Astrocyte (in vitro differentiated cells and primary cell): Measurements from ENCODE around the gene HDGF. TPM values are rescaled to one million over a fixed set of nuclear protein-coding genes. Genes with fewer than 3 reads are reported as not detected.

Experiments
- DNase-seq: peaks from one replicate; pipeline ENCODE4 v3.0.0-alpha.2; 2010; ENCODE audit warnings: low read depth
- FAIRE-seq: peaks from 2 replicates; lab custom pipeline; 2011; peaks lifted over from hg19 to GRCh38; lab: Jason Lieb, UNC
- H2AFZ ChIP-seq: 2 replicates; pipeline ENCODE4 v1.6.0; 2012; ENCODE audit warnings: low read depth, low read length, inconsistent platforms
- H3K27ac ChIP-seq: 2 replicates; pipeline ENCODE4 v1.5.1; 2011; ENCODE audit warnings: low read depth, low read length, inconsistent platforms
- H3K27me3 ChIP-seq: 2 replicates; pipeline ENCODE4 v1.6.0; 2011; ENCODE audit warnings: low read length, inconsistent platforms; ENCODE audit not compliant: insufficient read depth
- H3K36me3 ChIP-seq: 2 replicates; pipeline ENCODE4 v1.5.1; 2011; ENCODE audit warnings: low read length, inconsistent platforms; ENCODE audit not compliant: insufficient read depth
- H3K4me1 ChIP-seq: 2 replicates; pipeline ENCODE4 v1.5.1; 2011; ENCODE audit warnings: low read length, inconsistent platforms; ENCODE audit not compliant: insufficient read depth
- H3K4me2 ChIP-seq: 2 replicates; pipeline ENCODE4 v1.6.0; 2012; ENCODE audit warnings: low read length, inconsistent platforms
- H3K4me3 ChIP-seq: 2 replicates; pipeline ENCODE4 v1.5.1; 2011; ENCODE audit warnings: low read depth, mild to moderate bottlenecking, low read length, inconsistent platforms; ENCODE audit not compliant: insufficient read depth
- H3K79me2 ChIP-seq: 2 replicates; pipeline ENCODE4 v1.6.0; 2012; ENCODE audit warnings: mild to moderate bottlenecking, low read length, inconsistent platforms; ENCODE audit not compliant: insufficient read depth
- H3K9ac ChIP-seq: 2 replicates; pipeline ENCODE4 v1.6.0; 2012; ENCODE audit warnings: mild to moderate bottlenecking, low read length, inconsistent platforms
- H3K9me3 ChIP-seq: 2 replicates; pipeline ENCODE4 v1.5.1; 2012; ENCODE audit warnings: low read depth, mild to moderate bottlenecking, low read length, inconsistent platforms; ENCODE audit not compliant: insufficient read depth
- H4K20me1 ChIP-seq: 2 replicates; pipeline ENCODE4 v1.6.0; 2012; ENCODE audit warnings: low read length, inconsistent platforms; ENCODE audit not compliant: insufficient read depth
- H3K27ac Mint-ChIP-seq: one replicate; pipeline ENCODE4 v1.8.0; 2021; ENCODE audit warnings: mild to moderate bottlenecking, mixed read lengths; ENCODE audit not compliant: unreplicated experiment
- H3K27me3 Mint-ChIP-seq: one replicate; pipeline ENCODE4 v1.8.0; 2021; ENCODE audit warnings: low read depth, mixed read lengths; ENCODE audit not compliant: unreplicated experiment
- H3K36me3 Mint-ChIP-seq: one replicate; pipeline ENCODE4 v1.8.0; 2021; ENCODE audit warnings: low read depth, mixed read lengths; ENCODE audit not compliant: unreplicated experiment
- H3K4me1 Mint-ChIP-seq: one replicate; pipeline ENCODE4 v1.8.0; 2021; ENCODE audit warnings: low read depth, mixed read lengths; ENCODE audit not compliant: unreplicated experiment
- H3K4me3 Mint-ChIP-seq: one replicate; pipeline ENCODE4 v1.8.0; 2021; ENCODE audit warnings: mild to moderate bottlenecking, moderate library complexity, mixed read lengths; ENCODE audit not compliant: unreplicated experiment
- H3K9me3 Mint-ChIP-seq: one replicate; pipeline ENCODE4 v1.8.0; 2021; ENCODE audit warnings: mild to moderate bottlenecking, mixed read lengths; ENCODE audit not compliant: unreplicated experiment
- EZH2 ChIP-seq: IDR thresholded peaks from 2 replicates; pipeline ENCODE4 v1.6.1; 2012; ENCODE audit warnings: mild to moderate bottlenecking, low read length, inconsistent platforms; ENCODE audit not compliant: insufficient read depth
- total RNA-seq: library from RNA; stranded (reverse); gene quantifications from 2 replicates; pipeline ENCODE4 v1.2.1, GENCODE V29; 2021
- TF ChIP-seq, protein P1 (sequence below): IDR thresholded peaks from 2 replicates; pipeline ENCODE4 v1.5.1; 2011; ENCODE audit warnings: low read depth, mild to moderate bottlenecking, inconsistent platforms, low read length, moderate library complexity; ENCODE audit not compliant: insufficient read depth

Gene HDGF
- total RNA-seq, 1 donor from 2014 or later = 190 TPM

DNA sequence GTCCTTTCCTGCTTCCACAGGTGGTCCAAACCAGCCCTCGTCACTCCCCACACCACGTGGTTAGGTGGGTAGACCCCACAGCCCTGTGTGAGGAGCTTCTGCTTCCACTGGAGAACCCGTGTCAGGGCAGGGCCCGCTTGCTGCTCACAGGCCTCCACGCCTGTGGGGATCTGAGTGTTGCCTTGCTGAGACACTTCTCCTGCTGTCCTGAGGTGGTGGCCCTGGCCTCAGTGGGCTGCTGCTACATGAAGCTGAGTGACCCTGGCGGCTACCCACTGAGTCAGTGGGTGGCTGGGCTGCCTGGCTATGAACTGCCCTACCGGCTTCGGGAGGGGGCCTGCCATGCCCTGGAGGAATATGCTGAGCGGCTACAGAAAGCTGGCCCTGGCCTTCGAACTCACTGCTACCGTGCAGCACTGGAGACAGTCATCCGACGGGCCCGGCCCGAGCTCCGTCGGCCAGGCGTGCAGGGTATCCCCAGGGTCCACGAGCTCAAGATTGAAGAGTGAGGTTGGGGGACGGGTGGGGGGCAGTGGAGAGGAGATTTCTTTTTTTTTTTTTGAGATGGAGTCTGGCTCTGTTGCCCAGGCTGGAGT lies 17.4 kb downstream of the HDGF start:
- Histone ChIP-seq H4K20me1 (no peaks in the 10 kb centered on the region), H3K9me3 (no peaks in the 10 kb centered on the region), H3K79me2 (peaks cover 10% of the 10 kb centered on the region), H3K27me3 (no peaks in the 10 kb centered on the region), H2AFZ (no peak overlapping the region), H3K4me1 (no peaks in the 10 kb centered on the region), H3K4me3 (no peak overlapping the region), H3K9ac (no peak overlapping the region), H3K27ac (no peak overlapping the region), H3K4me2 (no peak overlapping the region), H3K36me3 (peaks cover 18% of the 10 kb centered on the region)
- H3K36me3 Mint-ChIP-seq = peaks cover 7% of the 10 kb centered on the region
- H3K4me1 Mint-ChIP-seq = peaks cover 1% of the 10 kb centered on the region
- no peak for FAIRE-seq
- no peaks in the 10 kb centered on the region for H3K27me3 Mint-ChIP-seq
- TF ChIP-seq EZH2 = no peak
- H3K9me3 Mint-ChIP-seq = no peaks in the 10 kb centered on the region
- H3K27ac Mint-ChIP-seq = no peak overlapping the region
- DNase-seq = no peak
- H3K4me3 Mint-ChIP-seq = no peak overlapping the region

- peaks cover 2% of the 10 kb centered on the region for H3K36me3 ChIP-seq
- Mint-ChIP-seq H3K9me3 (no peaks in the 10 kb centered on the region), H3K4me3 (no peak within 1 kb of the TSS), H3K36me3 (peaks cover 11% of the 10 kb centered on the region), H3K27me3 (no peaks in the 10 kb centered on the region), H3K27ac (peak within 1 kb of the TSS; percentile 97), H3K4me1 (peaks cover 4% of the 10 kb centered on the region)
- H3K4me2 ChIP-seq = peak within 1 kb of the TSS; percentile 95
- peak; percentile 98 for DNase-seq
- H2AFZ ChIP-seq = peak within 1 kb of the TSS; percentile 87
- FAIRE-seq = no peak
- peaks cover 57% of the 10 kb centered on the region for H3K79me2 ChIP-seq
- peaks cover 31% of the 10 kb centered on the region for H3K4me1 ChIP-seq
- H3K27ac ChIP-seq = peak within 1 kb of the TSS; percentile 98
- peaks cover 40% of the 10 kb centered on the region for H4K20me1 ChIP-seq
- peak within 1 kb of the TSS; percentile 97 for H3K9ac ChIP-seq
- no peak for TF ChIP-seq EZH2
- TF ChIP-seq, protein P1, sequence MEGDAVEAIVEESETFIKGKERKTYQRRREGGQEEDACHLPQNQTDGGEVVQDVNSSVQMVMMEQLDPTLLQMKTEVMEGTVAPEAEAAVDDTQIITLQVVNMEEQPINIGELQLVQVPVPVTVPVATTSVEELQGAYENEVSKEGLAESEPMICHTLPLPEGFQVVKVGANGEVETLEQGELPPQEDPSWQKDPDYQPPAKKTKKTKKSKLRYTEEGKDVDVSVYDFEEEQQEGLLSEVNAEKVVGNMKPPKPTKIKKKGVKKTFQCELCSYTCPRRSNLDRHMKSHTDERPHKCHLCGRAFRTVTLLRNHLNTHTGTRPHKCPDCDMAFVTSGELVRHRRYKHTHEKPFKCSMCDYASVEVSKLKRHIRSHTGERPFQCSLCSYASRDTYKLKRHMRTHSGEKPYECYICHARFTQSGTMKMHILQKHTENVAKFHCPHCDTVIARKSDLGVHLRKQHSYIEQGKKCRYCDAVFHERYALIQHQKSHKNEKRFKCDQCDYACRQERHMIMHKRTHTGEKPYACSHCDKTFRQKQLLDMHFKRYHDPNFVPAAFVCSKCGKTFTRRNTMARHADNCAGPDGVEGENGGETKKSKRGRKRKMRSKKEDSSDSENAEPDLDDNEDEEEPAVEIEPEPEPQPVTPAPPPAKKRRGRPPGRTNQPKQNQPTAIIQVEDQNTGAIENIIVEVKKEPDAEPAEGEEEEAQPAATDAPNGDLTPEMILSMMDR = no peak
- H3K27me3 ChIP-seq = no peaks in the 10 kb centered on the region
- H3K9me3 ChIP-seq = no peaks in the 10 kb centered on the region
- peak within 1 kb of the TSS; percentile 100 for H3K4me3 ChIP-seq
These were observed 22.6 kb downstream of the HDGF start, which contains the start of gene ISG20L2 for GRCh38 chr1:156728599-156729462. TSS of gene ISG20L2 (minus strand) at chr1:156728766. CDS start at chr1:156727652, 1,114 bp downstream.

- Mint-ChIP-seq H3K27me3 (no peaks in the 10 kb centered on the region), H3K27ac (peak within 1 kb of the TSS; percentile 97), H3K4me1 (peaks cover 4% of the 10 kb centered on the region), H3K36me3 (peaks cover 15% of the 10 kb centered on the region), H3K4me3 (no peak within 1 kb of the TSS), H3K9me3 (no peaks in the 10 kb centered on the region)
- peak within 1 kb of the TSS; percentile 95 for H3K4me2 ChIP-seq
- peak within 1 kb of the TSS; percentile 97 for H3K9ac ChIP-seq
- FAIRE-seq = no peak
- peaks cover 9% of the 10 kb centered on the region for H3K36me3 ChIP-seq
- peak; percentile 63 for DNase-seq
- no peak for TF ChIP-seq EZH2
- TF ChIP-seq, protein P1 = no peak
- H3K4me3 ChIP-seq = peak within 1 kb of the TSS; percentile 100
- H3K27ac ChIP-seq = peak within 1 kb of the TSS; percentile 98
- peaks cover 65% of the 10 kb centered on the region for H3K79me2 ChIP-seq
- H3K9me3 ChIP-seq = no peaks in the 10 kb centered on the region
- peaks cover 47% of the 10 kb centered on the region for H4K20me1 ChIP-seq
- H3K4me1 ChIP-seq = peaks cover 31% of the 10 kb centered on the region
- H3K27me3 ChIP-seq = no peaks in the 10 kb centered on the region
- H2AFZ ChIP-seq = peak within 1 kb of the TSS; percentile 87
These were observed 23.4 kb downstream of the HDGF start, which contains the start of gene METTL25B for GRCh38 chr1:156727926-156728598. TSS of gene METTL25B (plus strand) at chr1:156728469. CDS start at chr1:156729105, 636 bp downstream.
